Omental fat pad (tissue), 4 donors: ENCODE results near the gene TMEM213. TPM values are rescaled to one million over a fixed set of nuclear protein-coding genes. Genes with fewer than 3 reads are reported as not detected.

Experiments
- ATAC-seq: fragments of 150-250 bp; one replicate; pipeline ENCODE4 v1.9.1; 2016; ENCODE audit warnings: mild to moderate bottlenecking, moderate library complexity; ENCODE audit not compliant: low FRiP score
- DNase-seq: peaks from one replicate; pipeline ENCODE4 v3.0.0-alpha.2; 2019; ENCODE audit warnings: low spot score
- CTCF ChIP-seq, 3 donors: fragments of 450-650 bp; IDR thresholded peaks; one replicate each; pipeline ENCODE4 v1.5.1; 2016 to 2017; ENCODE audit warnings: antibody characterized with exemption in 3 of 3, mild to moderate bottlenecking in 3 of 3, moderate library complexity in 2 of 3
- small RNA-seq: library from RNA; depleted of rRNA; stranded (forward); fragments of <200 nt; gene quantifications from one replicate; pipeline ENCODE3, GENCODE V24; 2016
- total RNA-seq, 4 donors: library from RNA; depleted of rRNA; stranded (reverse); fragments of >200 nt; gene quantifications; one replicate each; pipeline ENCODE4 v1.1.0, GENCODE V29; 2016

TMEM213 gene
- total RNA-seq, 4 donors from 2014 or later: not detected

GRCh38 chr7:138887085-138887710, 89.4 kb downstream of the TMEM213 start:
- ATAC-seq (no peak), DNase-seq (no peak)
- TF ChIP-seq CTCF (IDR thresholded peaks at IDR 0.05): no peak

Small RNAs within 50 kb of the gene (small RNA-seq; reads per million reads assigned to genes)
- gene RNU6-1272P: not detected

Other genes with a start within 250 kb of the TMEM213 start
- not detected for gene SVOPL, start 96.6 kb upstream of the TMEM213 start, total RNA-seq
- gene ATP6V0A4, start 202 bp downstream of the TMEM213 start, total RNA-seq: not detected
- 1 to 10 TPM; 1.2 to 1.6 (median 1.4) TPM for gene KIAA1549, start 183.4 kb downstream of the TMEM213 start, total RNA-seq
- gene ZC3HAV1L, start 238.0 kb downstream of the TMEM213 start, total RNA-seq: 10 to 100 TPM; 16.8 to 23.3 (median 18.0) TPM